Fibroblast of peridontal ligament (primary cell): ENCODE measurements around the gene RNASEH2C.
"Not testable (repeated sequence)": the region's sequence is repeated elsewhere in the genome, so short reads cannot be mapped to it uniquely, and the experiment has no call there.

Experiments
- DNase-seq: peaks from one replicate; pipeline ENCODE4 v3.0.0-alpha.2; 2010; ENCODE audit errors: extremely low read depth

The RNASEH2C gene

DNA sequence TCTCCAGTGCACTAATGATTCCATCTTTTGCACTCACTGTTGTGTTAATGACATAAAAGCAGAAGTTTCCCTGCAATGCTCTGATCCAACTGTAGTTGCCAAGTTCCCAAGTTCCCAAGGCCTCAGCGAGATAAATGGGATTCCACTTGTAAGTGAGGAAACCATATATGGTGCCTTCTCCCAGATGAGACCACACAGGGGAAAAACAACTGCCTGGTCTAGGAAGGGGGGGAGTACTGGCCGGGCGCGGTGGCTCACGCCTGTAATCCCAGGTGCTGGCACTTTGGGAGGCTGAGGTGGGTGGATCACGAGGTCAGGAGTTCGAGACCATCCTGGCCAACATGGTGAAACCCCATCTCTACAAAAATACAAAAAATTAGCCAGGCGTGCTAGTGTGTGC is 34.6 kb downstream of the RNASEH2C start:
- no peak for DNase-seq

DNA sequence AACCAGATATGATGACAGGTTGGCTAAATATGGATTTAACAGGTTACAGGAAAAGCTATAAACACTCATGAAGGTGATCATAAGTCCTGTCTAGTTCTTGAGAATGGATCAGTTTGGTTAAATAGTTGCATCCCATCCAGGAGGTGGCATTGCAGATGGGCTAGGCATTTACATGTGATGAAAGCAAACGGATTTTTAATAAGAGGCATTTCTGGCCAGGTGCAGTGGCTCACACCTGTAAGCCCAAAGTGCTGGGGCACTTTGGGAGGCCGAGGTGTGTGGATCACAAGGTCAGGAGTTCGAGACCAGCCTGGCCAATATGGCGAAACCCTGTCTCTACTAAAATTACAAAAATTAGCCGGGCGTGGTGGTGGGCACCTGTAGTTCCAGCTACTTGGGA is 37.1 kb downstream of the RNASEH2C start:
- DNase-seq = not testable (repeated sequence)

DNA sequence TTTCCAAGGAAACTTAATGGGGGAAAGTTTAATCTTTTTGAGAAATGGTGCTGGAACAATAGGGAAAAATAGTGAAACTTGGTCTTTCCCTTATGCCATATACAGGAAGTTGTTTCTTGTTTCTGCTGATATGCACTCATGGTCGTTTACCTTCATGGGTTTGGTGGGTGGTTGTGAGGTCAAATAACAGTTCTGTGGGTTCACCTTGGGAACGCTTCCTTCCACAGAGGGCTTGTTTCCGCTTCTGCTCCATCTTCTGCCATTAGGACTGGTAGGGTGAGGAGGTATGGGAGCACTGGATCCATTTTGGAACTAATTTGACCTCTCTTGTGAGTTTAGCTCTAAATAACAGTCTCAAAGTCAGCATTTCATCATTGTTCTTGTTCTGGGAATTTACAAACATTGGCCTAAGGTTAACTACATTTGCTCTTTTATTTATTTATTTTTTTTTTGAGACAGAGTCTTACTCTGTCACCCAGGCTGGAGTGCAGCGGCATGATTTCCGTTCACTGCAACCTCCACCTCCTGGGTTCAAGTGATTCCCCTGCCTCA is 40.3 kb downstream of the RNASEH2C start:
- DNase-seq = no peak

DNA sequence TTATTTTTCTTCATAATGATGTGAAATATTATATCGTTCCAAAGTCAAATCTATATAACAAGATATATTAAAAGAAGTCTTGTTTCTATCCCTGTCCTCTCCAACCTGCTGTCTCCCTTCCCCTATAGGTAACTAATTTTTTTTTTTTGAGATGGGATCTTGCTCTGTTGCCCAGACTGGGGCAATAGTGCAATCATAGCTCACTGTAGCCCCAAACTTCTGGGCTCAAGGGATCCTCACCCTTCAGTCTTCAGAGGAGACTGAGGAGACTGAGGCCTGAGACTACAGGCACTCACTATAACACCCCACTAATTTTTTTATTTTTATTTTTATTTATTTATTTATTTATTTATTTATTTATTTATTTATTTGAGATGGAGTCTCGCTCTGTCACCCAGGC is 47.6 kb downstream of the RNASEH2C start:
- no peak for DNase-seq

DNA sequence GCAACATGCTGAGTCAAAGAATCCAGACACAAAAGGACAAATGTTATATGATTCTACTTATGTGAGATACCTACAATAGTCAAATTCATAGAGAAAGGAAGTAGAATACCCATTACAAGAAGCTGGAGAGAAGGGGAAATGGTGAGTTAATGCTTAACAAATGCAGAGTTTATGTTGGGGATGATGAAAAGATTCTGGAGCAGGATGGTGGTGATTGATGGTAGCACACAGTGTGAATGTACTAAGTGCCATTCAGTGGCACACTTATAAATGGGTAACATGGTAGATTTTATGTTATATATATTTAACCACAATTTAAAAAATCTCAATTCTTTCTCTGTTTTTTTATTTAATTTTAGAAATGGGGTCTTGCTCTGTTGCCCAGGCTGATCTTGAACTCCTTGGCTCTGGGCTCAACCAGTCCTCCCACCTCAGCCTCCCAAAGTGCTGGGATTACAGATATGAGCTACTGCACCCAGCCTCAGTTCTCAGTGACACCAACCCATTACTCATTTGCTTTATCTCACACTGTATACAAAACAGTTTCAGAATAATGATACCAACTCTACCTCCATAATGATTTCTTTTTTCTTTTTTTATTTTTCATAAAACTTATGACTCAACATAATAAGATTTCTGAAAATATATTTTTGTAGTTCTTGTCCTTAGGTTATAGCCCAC is 48.3 kb downstream of the RNASEH2C start:
- DNase-seq = no peak
